Inflammatory macrophage treated with lipopolysaccharide for 4 hours (primary cell): Measurements from ENCODE around the gene DPH3.

Source experiments
- DNase-seq: peaks from one replicate; pipeline ENCODE4 v3.0.0-alpha.2; 2020

DPH3 gene

GRCh38 chr3:16253601-16254000, 11.1 kb downstream of the DPH3 start:
- DNase-seq = peak; percentile 86

- no peak for DNase-seq
Measured at GRCh38 chr3:16252988-16253387, 11.8 kb downstream of the DPH3 start.

- DNase-seq = no peak
Measured at GRCh38 chr3:16252243-16252978, 12.3 kb downstream of the DPH3 start.

GRCh38 chr3:16251316-16252085, 13.2 kb downstream of the DPH3 start:
- no peak for DNase-seq

- DNase-seq = no peak
Measured at GRCh38 chr3:16249886-16250285, 14.9 kb downstream of the DPH3 start.

- DNase-seq = peak; percentile 35
Measured at GRCh38 chr3:16249336-16249735, 15.4 kb downstream of the DPH3 start.

- no peak for DNase-seq
Measured at GRCh38 chr3:16248556-16248955, 16.2 kb downstream of the DPH3 start.

- DNase-seq = peak; percentile 83
Measured at GRCh38 chr3:16247282-16248061, 17.3 kb downstream of the DPH3 start.

- no peak for DNase-seq
Measured at GRCh38 chr3:16245609-16246008, 19.1 kb downstream of the DPH3 start.

- DNase-seq = no peak
Measured at GRCh38 chr3:16243706-16244490, 20.8 kb downstream of the DPH3 start.

- DNase-seq = no peak
Measured at GRCh38 chr3:16242177-16242576, 22.6 kb downstream of the DPH3 start.

GRCh38 chr3:16241225-16241624, 23.5 kb downstream of the DPH3 start:
- DNase-seq = no peak

GRCh38 chr3:16240229-16241023, 24.3 kb downstream of the DPH3 start:
- peak; percentile 89 for DNase-seq

- no peak for DNase-seq
Measured at GRCh38 chr3:16239780-16240179, 25.0 kb downstream of the DPH3 start.

GRCh38 chr3:16239086-16239770, 25.5 kb downstream of the DPH3 start:
- DNase-seq = no peak

- DNase-seq = no peak
Measured at GRCh38 chr3:16236856-16237393, 27.8 kb downstream of the DPH3 start.

- DNase-seq = no peak
Measured at GRCh38 chr3:16236030-16236639, 28.6 kb downstream of the DPH3 start.

- DNase-seq = no peak
Measured at GRCh38 chr3:16234281-16234680, 30.5 kb downstream of the DPH3 start.

GRCh38 chr3:16233806-16234205, 30.9 kb downstream of the DPH3 start:
- no peak for DNase-seq

- no peak for DNase-seq
Measured at GRCh38 chr3:16231983-16232382, 32.8 kb downstream of the DPH3 start.

GRCh38 chr3:16229681-16230080, 35.1 kb downstream of the DPH3 start:
- DNase-seq = no peak
